Ascending aorta (tissue), 2 donors: ENCODE results near the gene HEXD. TPM values are rescaled to one million over a fixed set of nuclear protein-coding genes. Genes with fewer than 3 reads are reported as not detected.
A peak's percentile ranks its signal among the peaks of the same experiment; 100 is the strongest.

ENCODE experiments used
- DNase-seq, 2 donors: peaks; one replicate each; pipeline ENCODE4 v3.0.0-alpha.2; 2019; ENCODE audit warnings: low spot score in 2 of 2
- H3K27ac ChIP-seq, 2 donors: fragments of 200-600 bp; sonication (generic); one replicate each; pipeline ENCODE4 v1.5.1; 2016 to 2017; ENCODE audit warnings: mild to moderate bottlenecking in 1 of 2
- H3K27me3 ChIP-seq: fragments of 200-600 bp; sonication (generic); one replicate; pipeline ENCODE4 v1.5.1; 2017
- H3K36me3 ChIP-seq, 2 donors: fragments of 200-600 bp; sonication (generic); one replicate each; pipeline ENCODE4 v1.5.1; 2016
- H3K4me1 ChIP-seq, 2 donors: fragments of 200-600 bp; sonication (generic); one replicate each; pipeline ENCODE4 v1.5.1; 2016 to 2017; ENCODE audit warnings: mild to moderate bottlenecking in 1 of 2
- H3K4me3 ChIP-seq, 2 donors: fragments of 200-600 bp; sonication (generic); one replicate each; pipeline ENCODE4 v1.5.1; 2016 to 2017; ENCODE audit warnings: mild to moderate bottlenecking in 1 of 2
- H3K9me3 ChIP-seq, 2 donors: fragments of 200-600 bp; sonication (generic); one replicate each; pipeline ENCODE4 v1.5.1; 2016
- intact Hi-C: fragments of 100-400 bp; cut with DNase I; formaldehyde crosslinking; loops from one replicate; pipeline ENCODE4 v1.15.1; 2023
- total RNA-seq: library from RNA; depleted of rRNA; stranded (reverse); fragments of >200 nt; gene quantifications from one replicate; pipeline ENCODE4 v1.1.0, GENCODE V29; 2016
- TF ChIP-seq, protein P1 (sequence below), 3 experiments: fragments of 200-600 bp in 2 of 3; fragments of 450-650 bp in 1 of 3; sonication (generic) in 2 of 3; IDR thresholded peaks; one replicate each; pipeline ENCODE4 v1.5.1; 2016 to 2019; ENCODE audit warnings: antibody characterized with exemption in 3 of 3, mild to moderate bottlenecking in 1 of 3, moderate library complexity in 1 of 3

The HEXD gene
- total RNA-seq, 1 donor from 2014 or later = 40.4 TPM

GRCh38 chr17:82415336-82415735 lies 2.8 kb upstream of the HEXD start:
- H3K36me3 ChIP-seq = no peaks in the 10 kb centered on the region
- H3K27me3 ChIP-seq = no peaks in the 10 kb centered on the region
- DNase-seq = no peak
- H3K27ac ChIP-seq = no peak overlapping the region
- no peaks in the 10 kb centered on the region for H3K9me3 ChIP-seq
- TF ChIP-seq, protein P1, sequence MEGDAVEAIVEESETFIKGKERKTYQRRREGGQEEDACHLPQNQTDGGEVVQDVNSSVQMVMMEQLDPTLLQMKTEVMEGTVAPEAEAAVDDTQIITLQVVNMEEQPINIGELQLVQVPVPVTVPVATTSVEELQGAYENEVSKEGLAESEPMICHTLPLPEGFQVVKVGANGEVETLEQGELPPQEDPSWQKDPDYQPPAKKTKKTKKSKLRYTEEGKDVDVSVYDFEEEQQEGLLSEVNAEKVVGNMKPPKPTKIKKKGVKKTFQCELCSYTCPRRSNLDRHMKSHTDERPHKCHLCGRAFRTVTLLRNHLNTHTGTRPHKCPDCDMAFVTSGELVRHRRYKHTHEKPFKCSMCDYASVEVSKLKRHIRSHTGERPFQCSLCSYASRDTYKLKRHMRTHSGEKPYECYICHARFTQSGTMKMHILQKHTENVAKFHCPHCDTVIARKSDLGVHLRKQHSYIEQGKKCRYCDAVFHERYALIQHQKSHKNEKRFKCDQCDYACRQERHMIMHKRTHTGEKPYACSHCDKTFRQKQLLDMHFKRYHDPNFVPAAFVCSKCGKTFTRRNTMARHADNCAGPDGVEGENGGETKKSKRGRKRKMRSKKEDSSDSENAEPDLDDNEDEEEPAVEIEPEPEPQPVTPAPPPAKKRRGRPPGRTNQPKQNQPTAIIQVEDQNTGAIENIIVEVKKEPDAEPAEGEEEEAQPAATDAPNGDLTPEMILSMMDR (IDR thresholded peaks at IDR 0.05) = no peak
- intact Hi-C loops = no loop called here
- H3K4me3 ChIP-seq = no peak overlapping the region
- peaks cover 4 to 10% of the 10 kb centered on the region in 2 donors for H3K4me1 ChIP-seq

GRCh38 chr17:82415786-82416185 lies 2.4 kb upstream of the HEXD start:
- Histone ChIP-seq H3K36me3 (no peaks in the 10 kb centered on the region), H3K4me3 (no peak overlapping the region), H3K9me3 (no peaks in the 10 kb centered on the region), H3K4me1 (peaks cover 4 to 10% of the 10 kb centered on the region in 2 donors), H3K27me3 (no peaks in the 10 kb centered on the region), H3K27ac (no peak overlapping the region)
- no peak for DNase-seq
- intact Hi-C loops = no loop called here
- TF ChIP-seq, protein P1 (IDR thresholded peaks at IDR 0.05) = no peak

DNA sequence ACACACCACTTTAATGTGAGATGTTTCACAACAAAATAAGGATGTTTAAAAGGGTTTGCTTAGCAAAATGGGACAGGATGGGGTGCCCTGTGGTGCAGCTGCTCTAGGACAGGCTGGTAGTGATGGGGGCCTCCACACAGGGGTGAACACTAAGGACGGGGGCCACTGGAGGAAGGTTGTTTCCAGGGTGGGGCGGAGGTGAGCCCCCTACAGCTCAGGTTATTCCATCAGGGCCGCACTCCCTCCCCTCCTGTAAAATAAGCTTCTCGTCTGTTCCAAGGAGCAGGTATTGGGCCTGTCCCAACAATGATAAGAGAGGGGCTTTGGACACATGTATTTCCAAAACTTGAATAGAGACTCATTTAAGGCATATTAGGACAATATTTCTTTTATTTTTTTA lies 1.9 kb upstream of the HEXD start:
- Histone ChIP-seq H3K36me3 (no peaks in the 10 kb centered on the region), H3K27ac (no peak overlapping the region), H3K9me3 (no peaks in the 10 kb centered on the region), H3K4me3 (no peak overlapping the region), H3K4me1 (peaks cover 4 to 10% of the 10 kb centered on the region in 2 donors), H3K27me3 (no peaks in the 10 kb centered on the region)
- DNase-seq = no peak
- intact Hi-C loops = no loop called here
- TF ChIP-seq, protein P1 (IDR thresholded peaks at IDR 0.05) = no peak

- TF ChIP-seq, protein P1 (IDR thresholded peaks at IDR 0.05) = no peak
- Histone ChIP-seq H3K36me3 (no peaks in the 10 kb centered on the region), H3K9me3 (no peaks in the 10 kb centered on the region), H3K4me1 (peaks cover 4 to 10% of the 10 kb centered on the region in 2 donors), H3K4me3 (no peak overlapping the region), H3K27me3 (no peaks in the 10 kb centered on the region), H3K27ac (no peak overlapping the region)
- DNase-seq = no peak
- intact Hi-C loops = no loop called here
Observed at GRCh38 chr17:82416771-82417170, 1.4 kb upstream of the HEXD start.

DNA sequence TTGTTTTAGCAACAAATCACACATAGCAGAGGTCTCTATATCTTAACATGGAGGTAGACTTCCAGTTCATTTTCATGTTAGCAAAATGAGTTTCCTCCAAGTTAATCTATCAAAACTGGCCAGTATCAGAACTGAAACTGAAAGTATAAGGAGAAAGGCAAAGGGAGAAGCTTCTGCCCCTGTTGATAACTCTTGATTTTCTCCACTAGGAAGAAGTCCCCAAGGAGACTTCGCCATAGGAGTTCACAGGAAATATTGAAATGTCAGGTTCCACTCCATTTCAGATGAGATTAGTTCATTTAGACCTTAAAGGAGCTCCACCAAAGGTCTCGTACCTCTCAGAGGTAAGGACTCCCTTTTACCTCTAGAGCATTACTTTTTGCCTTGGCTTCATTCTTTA lies 1.4 kb downstream of the HEXD start:
- TF ChIP-seq, protein P1 (IDR thresholded peaks at IDR 0.05) = no peak
- Histone ChIP-seq H3K36me3 (no peaks in the 10 kb centered on the region), H3K4me3 (peak overlapping the region; percentile 79 to 96), H3K9me3 (peaks cover 0 to 6% of the 10 kb centered on the region in 2 donors), H3K27ac (no peak overlapping the region), H3K4me1 (peaks cover 6 to 10% of the 10 kb centered on the region in 2 donors), H3K27me3 (no peaks in the 10 kb centered on the region)
- intact Hi-C loops = loop anchor here (2.0 kb wide), 1 partner anchor 77 kb away; no protein-coding TSS in a partner anchor
- no peak for DNase-seq
